Sigmoid colon (tissue), 7 donors: ENCODE data around the gene C18orf32. TPM values are rescaled to one million over a fixed set of nuclear protein-coding genes. Genes with fewer than 3 reads are reported as not detected.
"Not testable (repeated sequence)": the region's sequence is repeated elsewhere in the genome, so short reads cannot be mapped to it uniquely, and the experiment has no call there.

Source experiments
- DNase-seq: peaks from one replicate; pipeline ENCODE4 v3.0.0-alpha.2; 2019
- H3K27ac ChIP-seq, 4 donors: fragments of 200-600 bp; sonication (generic); one replicate each; pipeline ENCODE4 v1.5.1; 2016 to 2019; ENCODE audit warnings: mild to moderate bottlenecking in 1 of 4
- H3K27me3 ChIP-seq, 3 donors: fragments of 200-600 bp; sonication (generic); one replicate each; pipeline ENCODE4 v1.5.1; 2019; ENCODE audit warnings: mild to moderate bottlenecking in 1 of 3
- H3K36me3 ChIP-seq, 4 donors: fragments of 200-600 bp; sonication (generic); one replicate each; pipeline ENCODE4 v1.5.1; 2016 to 2019
- H3K4me1 ChIP-seq, 4 donors: fragments of 200-600 bp; sonication (generic); one replicate each; pipeline ENCODE4 v1.5.1; 2017 to 2019
- H3K4me3 ChIP-seq, 4 donors: fragments of 200-600 bp; sonication (generic); one replicate each; pipeline ENCODE4 v1.5.1; 2017 to 2019; ENCODE audit warnings: mild to moderate bottlenecking in 2 of 4, moderate library complexity in 1 of 4
- H3K9me3 ChIP-seq, 4 donors: fragments of 200-600 bp in 3 of 4; sonication (generic) in 3 of 4; one replicate each; pipeline versions ENCODE4 v1.5.1 to v1.6.1; 2013 to 2019
- EP300 ChIP-seq, 4 donors: sonication (generic); formaldehyde crosslinking; IDR thresholded peaks; one replicate each; pipeline ENCODE4 v1.6.1; 2017; ENCODE audit warnings: antibody characterized with exemption in 4 of 4
- POLR2A ChIP-seq, 2 donors: fragments of 450-650 bp; IDR thresholded peaks; one replicate each; pipeline ENCODE4 v1.6.1; 2016; ENCODE audit warnings: antibody characterized with exemption in 2 of 2, mild to moderate bottlenecking in 2 of 2, moderate library complexity in 2 of 2
- POLR2AphosphoS5 ChIP-seq, 4 donors: sonication (generic); formaldehyde crosslinking; IDR thresholded peaks; one replicate each; pipeline ENCODE4 v1.6.1; 2017; ENCODE audit warnings: antibody characterized with exemption in 4 of 4
- WGBS, 2 donors: extraction: QIAGEN DNeasy Blood & Tissue Kit; methylation state at CpG; one replicate each; pipeline ENCODE4 v1.1.7; 2013; 5-methylcytosine and 5-hydroxymethylcytosine counted together
- intact Hi-C: fragments of 100-400 bp; cut with DNase I; formaldehyde crosslinking; loops from one replicate; pipeline ENCODE4 v1.15.1; 2023
- polyA plus RNA-seq, 3 donors: library from polyadenylated mRNA; stranded (reverse); fragments of 200-250 nt; gene quantifications; one replicate each; pipeline ENCODE4 v1.2.3, GENCODE V29; 2013
- total RNA-seq, 4 donors: library from RNA; depleted of rRNA; stranded (reverse); fragments of >200 nt; gene quantifications; one replicate each; pipeline ENCODE4 v1.1.0, GENCODE V29; 2016
- TF ChIP-seq, protein P1 (sequence below), 4 experiments: fragments of 450-650 bp in 3 of 4; fragments of 200-600 bp in 1 of 4; IDR thresholded peaks; one replicate each; pipeline ENCODE4 v1.5.1; 2016 to 2019; ENCODE audit warnings: antibody characterized with exemption in 4 of 4, mild to moderate bottlenecking in 3 of 4, moderate library complexity in 2 of 4
- donor health status: healthy with polysubstance abuse.
- donor health status: Bipolar disorder and iron deficiency.
- donor health status: healthy.

Gene C18orf32
- total and polyA plus RNA-seq, 7 donors, result 29.1 to 68.7 (median 57.8) TPM

DNA sequence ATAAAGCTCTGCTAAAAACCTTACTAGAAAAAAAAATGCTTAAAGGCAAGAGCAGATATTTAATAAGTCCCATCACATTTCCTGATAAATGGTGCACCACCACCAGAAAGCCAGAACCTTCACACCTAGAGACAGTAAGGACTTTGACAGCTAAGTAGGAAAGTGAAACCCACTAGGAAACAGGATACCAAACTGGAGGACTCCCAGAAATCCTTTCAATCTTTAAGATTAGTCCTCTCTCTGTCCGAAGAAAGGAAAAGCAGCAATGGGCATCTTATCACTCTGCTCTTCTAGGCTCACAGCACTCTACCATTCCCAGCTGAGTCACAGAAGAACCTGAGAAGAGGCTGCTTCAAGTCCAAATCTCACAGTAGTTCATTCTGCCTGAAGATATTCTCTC lies 30.2 kb downstream of the C18orf32 start:
- Histone ChIP-seq H3K27ac (no peak overlapping the region), H3K4me1 (peaks cover 0 to 30% (median 18%) of the 10 kb centered on the region in 4 donors), H3K36me3 (peaks cover 0 to 6% (median 0%) of the 10 kb centered on the region in 4 donors), H3K27me3 (no peaks in the 10 kb centered on the region), H3K9me3 (no peaks in the 10 kb centered on the region), H3K4me3 (no peak overlapping the region)
- intact Hi-C loops, result no loop called here
- no peak for DNase-seq
- TF ChIP-seq, protein P1, sequence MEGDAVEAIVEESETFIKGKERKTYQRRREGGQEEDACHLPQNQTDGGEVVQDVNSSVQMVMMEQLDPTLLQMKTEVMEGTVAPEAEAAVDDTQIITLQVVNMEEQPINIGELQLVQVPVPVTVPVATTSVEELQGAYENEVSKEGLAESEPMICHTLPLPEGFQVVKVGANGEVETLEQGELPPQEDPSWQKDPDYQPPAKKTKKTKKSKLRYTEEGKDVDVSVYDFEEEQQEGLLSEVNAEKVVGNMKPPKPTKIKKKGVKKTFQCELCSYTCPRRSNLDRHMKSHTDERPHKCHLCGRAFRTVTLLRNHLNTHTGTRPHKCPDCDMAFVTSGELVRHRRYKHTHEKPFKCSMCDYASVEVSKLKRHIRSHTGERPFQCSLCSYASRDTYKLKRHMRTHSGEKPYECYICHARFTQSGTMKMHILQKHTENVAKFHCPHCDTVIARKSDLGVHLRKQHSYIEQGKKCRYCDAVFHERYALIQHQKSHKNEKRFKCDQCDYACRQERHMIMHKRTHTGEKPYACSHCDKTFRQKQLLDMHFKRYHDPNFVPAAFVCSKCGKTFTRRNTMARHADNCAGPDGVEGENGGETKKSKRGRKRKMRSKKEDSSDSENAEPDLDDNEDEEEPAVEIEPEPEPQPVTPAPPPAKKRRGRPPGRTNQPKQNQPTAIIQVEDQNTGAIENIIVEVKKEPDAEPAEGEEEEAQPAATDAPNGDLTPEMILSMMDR (IDR thresholded peaks at IDR 0.05), result no peak
- TF ChIP-seq EP300 (IDR thresholded peaks at IDR 0.05), result no peak
- no peak for TF ChIP-seq POLR2AphosphoS5 (IDR thresholded peaks at IDR 0.05)
- TF ChIP-seq POLR2A (IDR thresholded peaks at IDR 0.05), result no peak
- WGBS, 2 donors, result 60 to 63% methylated on average over 1 of the region's 1 CpG

DNA sequence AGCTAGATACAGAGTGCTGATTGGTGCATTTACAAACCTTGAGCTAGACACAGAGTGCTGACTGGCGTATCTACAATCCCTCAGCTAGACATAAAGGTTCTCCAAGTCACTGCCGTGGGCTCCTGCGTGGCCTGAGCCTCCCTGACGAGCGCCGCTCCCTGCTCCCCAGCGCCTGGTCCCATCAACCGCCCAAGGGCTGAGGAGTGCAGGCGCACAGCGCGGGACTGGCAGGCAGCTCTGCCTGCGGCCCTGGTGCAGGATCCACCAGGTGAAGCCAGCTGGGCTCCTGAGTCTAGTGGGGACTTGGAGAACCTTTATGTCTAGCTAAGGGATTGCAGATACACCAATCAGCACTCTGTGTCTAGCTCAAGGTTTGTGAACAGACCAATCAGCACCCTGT lies 34.5 kb downstream of the C18orf32 start:
- H3K9me3 ChIP-seq, DNase-seq, H3K36me3 ChIP-seq, H3K27ac ChIP-seq, intact Hi-C loops, H3K4me1 ChIP-seq, H3K27me3 ChIP-seq, H3K4me3 ChIP-seq: not testable (repeated sequence)
- WGBS, 2 donors, result 98 to 99% methylated on average over 12 of the region's 12 CpGs

DNA sequence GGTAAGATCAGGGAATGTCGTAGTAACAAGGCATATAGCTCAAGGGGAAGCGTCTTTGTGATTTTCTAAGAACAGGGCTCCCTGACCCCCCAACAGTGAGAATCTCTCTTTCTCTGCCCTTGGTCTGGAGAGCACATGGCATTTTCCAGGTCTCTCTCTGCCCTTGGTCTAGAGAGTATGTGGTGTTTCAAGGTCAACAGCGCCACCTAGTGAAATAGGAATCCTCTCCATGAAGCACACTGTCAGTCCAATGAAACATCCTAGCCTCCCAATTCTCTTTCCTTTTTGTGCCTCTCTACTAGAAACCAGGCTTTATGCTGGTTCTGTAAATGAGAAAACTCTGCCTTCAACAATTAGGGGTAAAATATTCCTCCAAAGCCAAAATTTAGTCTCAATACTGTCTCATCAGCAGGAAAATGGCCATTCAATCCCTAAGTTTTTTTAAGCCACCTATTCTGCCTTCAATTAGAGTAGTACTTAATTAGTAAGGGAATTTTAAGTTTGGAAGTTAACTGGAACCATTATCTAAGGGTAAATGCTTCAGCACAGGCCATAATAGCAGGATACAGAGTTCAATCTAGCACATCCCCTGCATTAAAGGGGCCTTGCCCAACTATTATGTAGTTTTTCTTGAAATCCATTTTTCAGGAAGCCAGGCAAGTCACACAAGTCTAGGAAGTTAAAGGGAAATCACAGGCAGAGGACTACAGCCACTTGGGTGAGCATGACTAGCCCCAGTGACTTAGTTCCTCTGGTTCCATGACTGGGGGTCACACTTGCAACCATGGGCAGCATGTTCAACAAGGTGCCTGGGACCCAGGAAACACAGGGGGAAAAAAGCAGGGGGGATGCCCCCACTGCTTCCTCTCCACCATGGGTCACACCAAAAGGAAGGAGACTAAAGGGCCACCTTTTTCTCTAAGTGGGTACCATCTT lies 39.0 kb downstream of the C18orf32 start:
- Histone ChIP-seq H3K27ac (no peak overlapping the region), H3K4me1 (peaks cover 0 to 13% (median 0%) of the 10 kb centered on the region in 4 donors), H3K9me3 (peaks cover 0 to 8% (median 3%) of the 10 kb centered on the region in 4 donors), H3K36me3 (peaks cover 0 to 4% (median 0%) of the 10 kb centered on the region in 4 donors), H3K4me3 (no peak overlapping the region), H3K27me3 (no peaks in the 10 kb centered on the region)
- TF ChIP-seq, protein P1 (IDR thresholded peaks at IDR 0.05), result peak in 2 of 4 experiments; percentile 43 to 50
- no peak for TF ChIP-seq POLR2A (IDR thresholded peaks at IDR 0.05)
- no peak for TF ChIP-seq POLR2AphosphoS5 (IDR thresholded peaks at IDR 0.05)
- intact Hi-C loops, result loop anchor here (10.0 kb wide), 1 partner anchor 773 kb away; no protein-coding TSS in a partner anchor
- DNase-seq, result no peak
- 65 to 75% methylated on average over 3 of the region's 3 CpGs for WGBS, 2 donors

DNA sequence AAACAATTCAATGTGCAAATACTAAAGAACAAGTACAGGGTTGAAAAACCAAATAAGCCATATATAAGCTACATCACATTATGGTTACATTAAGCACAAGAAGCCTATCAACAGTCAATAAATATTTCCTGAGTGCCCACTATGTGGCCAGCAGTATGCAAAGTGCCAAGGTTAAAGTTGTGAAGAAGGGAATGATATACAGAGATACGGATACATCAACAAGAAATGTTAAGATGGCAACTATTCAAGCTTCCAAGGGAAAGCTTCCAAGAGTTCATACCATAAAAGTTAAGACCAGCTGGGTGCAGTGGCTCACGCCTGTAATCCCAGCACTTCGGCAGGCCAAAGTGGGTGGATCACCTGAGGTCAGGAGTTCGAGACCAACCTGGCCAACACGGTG lies 40.6 kb downstream of the C18orf32 start:
- TF ChIP-seq POLR2A (IDR thresholded peaks at IDR 0.05) (no peak), POLR2AphosphoS5 (IDR thresholded peaks at IDR 0.05) (no peak), EP300 (IDR thresholded peaks at IDR 0.05) (no peak)
- TF ChIP-seq, protein P1 (IDR thresholded peaks at IDR 0.05), result no peak
- H3K27me3 ChIP-seq, result no peaks in the 10 kb centered on the region
- H3K27ac ChIP-seq, result no peak overlapping the region
- peaks cover 0 to 13% (median 0%) of the 10 kb centered on the region in 4 donors for H3K4me1 ChIP-seq
- 70 to 92% methylated on average over 5 of the region's 5 CpGs for WGBS, 2 donors
- DNase-seq, result no peak
- intact Hi-C loops, result loop anchor here (10.0 kb wide), 1 partner anchor 772 kb away; no protein-coding TSS in a partner anchor
- H3K9me3 ChIP-seq, result peaks cover 0 to 8% (median 3%) of the 10 kb centered on the region in 4 donors
- H3K36me3 ChIP-seq, result no peaks in the 10 kb centered on the region
- no peak overlapping the region for H3K4me3 ChIP-seq

DNA sequence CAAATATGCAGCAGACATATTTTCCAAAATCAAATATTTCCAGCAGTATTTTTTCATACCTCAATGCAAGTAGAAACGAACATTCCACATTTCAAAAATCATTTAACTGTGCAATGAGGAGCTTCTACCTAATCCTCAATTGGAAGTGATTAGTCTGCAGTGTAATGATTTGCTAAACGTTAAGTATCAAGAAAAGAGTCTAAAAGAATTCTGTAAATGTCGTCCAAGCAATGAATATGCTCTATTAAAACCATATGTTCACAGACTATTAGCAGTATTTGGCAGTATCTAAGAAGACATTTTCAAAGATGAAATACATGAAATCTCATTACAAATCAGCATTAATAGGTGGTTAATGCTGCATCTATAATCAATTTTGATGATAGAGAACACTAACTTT lies 42.5 kb downstream of the C18orf32 start:
- WGBS, 2 donors, result 90 to 94% methylated on average over 3 of the region's 3 CpGs
- Histone ChIP-seq H3K27ac (no peak overlapping the region), H3K36me3 (no peaks in the 10 kb centered on the region), H3K9me3 (peaks cover 0 to 8% (median 0%) of the 10 kb centered on the region in 4 donors), H3K4me1 (peaks cover 0 to 18% (median 2%) of the 10 kb centered on the region in 4 donors), H3K4me3 (no peak overlapping the region), H3K27me3 (no peaks in the 10 kb centered on the region)
- TF ChIP-seq, protein P1 (IDR thresholded peaks at IDR 0.05), result no peak
- TF ChIP-seq POLR2A (IDR thresholded peaks at IDR 0.05) (no peak), EP300 (IDR thresholded peaks at IDR 0.05) (no peak), POLR2AphosphoS5 (IDR thresholded peaks at IDR 0.05) (no peak)
- intact Hi-C loops, result loop anchor here (10.0 kb wide), 1 partner anchor 770 kb away; no protein-coding TSS in a partner anchor
- DNase-seq, result no peak
